Glomerular visceral epithelial cell (primary cell): ENCODE measurements around the gene SH3BGRL3.
"Not testable (repeated sequence)": the region's sequence is repeated elsewhere in the genome, so short reads cannot be mapped to it uniquely, and the experiment has no call there.

Source experiments
- DNase-seq: peaks from one replicate; pipeline ENCODE4 v3.0.0-alpha.2; 2016; ENCODE audit errors: extremely low spot score

Gene SH3BGRL3

DNA sequence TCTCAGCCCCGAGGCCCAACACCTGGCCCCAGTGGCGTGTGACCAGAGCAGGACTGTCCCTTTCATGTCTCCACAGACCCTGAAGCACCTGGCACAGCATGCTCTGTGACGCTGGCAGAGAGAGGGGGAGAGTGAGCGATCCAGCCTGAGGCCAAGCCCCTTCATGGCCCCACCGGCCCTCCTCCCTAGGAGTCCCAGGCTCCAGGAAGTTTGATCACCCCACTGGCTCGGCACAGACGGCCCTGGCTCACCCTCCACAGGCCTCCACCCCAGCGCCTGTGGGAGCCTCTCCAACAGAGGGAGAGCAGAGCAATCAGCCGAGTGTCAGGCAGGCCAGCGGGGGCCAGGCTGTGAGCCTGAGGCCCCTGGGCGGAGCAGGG is 11.0 kb downstream of the SH3BGRL3 start:
- DNase-seq: no peak

DNA sequence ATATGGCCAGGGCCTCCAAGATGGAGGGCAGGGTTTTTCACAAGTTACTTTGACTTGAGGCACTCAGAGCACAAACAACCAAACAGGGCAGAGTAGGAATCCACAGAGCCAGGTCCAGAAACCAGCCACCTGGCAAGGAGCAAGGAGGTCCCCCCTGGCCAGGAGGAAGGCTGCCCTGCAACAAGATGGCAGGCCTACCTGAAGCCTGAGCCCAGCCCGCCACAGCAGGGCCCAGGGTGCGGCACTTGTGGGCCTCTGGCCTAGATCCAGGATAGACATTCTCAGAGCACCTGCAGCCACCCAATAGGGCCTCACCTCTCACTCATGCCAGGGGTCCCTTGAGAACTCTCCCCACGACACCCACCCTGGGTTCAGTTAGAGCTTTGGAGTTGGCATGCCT is 11.5 kb downstream of the SH3BGRL3 start:
- no peak for DNase-seq

DNA sequence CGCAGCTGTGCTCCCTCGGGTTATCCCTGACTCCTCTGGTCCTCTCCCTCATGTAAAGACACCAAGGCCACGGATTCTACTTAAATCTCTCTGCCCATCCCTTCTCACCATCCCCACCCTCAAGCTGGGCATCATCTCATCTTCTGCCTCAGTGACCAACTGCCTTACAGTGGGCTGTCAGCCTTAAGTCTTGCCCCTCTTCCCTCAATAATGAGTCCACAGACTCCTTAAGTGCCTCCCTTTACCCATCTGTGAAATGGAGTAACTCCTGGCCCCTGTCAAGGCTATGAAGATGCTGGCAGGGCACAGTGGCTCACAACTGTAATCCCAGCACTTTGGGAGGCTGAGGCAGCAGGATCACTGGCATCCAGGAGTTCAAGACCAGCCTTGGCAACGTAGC is 12.1 kb downstream of the SH3BGRL3 start:
- no peak for DNase-seq

DNA sequence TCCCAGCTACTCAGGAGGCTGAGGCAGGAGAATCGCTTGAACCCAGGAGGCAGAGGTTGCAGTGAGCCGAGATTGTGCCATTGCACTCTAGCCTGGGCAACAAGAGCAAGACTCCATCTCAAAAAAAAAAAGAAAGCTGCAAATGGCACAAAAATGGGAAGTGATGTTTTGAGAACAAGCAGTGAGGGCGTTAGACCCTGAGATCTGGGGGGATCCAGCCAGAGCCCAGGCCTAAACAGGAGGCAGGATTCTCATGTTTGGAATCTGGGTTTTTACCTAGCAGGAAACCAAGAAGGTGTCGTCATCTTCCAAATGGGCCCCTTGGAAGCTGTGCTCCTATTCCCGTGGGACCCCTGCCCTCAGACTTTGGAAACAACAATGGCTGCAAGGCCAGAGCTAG is 12.8 kb downstream of the SH3BGRL3 start:
- not testable (repeated sequence) for DNase-seq

DNA sequence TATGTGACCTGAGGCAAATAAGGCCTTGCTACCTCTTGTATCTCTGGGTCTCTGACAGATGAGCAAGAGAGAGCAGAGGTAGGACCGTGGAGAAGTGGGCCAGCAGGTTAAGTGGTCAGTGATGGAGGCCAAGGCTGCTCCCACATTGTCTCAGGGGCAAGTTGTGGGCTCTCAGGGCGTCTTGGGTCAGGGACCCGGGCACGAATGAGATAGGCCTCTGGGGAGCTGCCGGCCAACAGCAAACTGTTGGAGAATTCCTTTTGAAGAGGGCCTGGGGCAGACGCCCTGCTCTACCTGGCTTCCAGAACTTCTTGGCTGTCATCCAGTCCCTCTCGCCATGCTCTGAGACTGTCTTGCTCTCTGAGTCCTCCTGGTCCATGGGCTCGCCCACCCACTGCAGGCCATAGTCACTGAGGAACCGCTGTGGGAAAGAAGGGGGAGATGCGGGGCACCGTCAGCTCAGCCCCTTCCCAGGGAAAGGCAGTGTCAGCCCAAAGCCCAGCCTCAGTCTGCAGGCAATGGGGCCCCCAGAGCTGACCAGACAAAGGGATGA is 14.1 kb downstream of the SH3BGRL3 start:
- DNase-seq: no peak

DNA sequence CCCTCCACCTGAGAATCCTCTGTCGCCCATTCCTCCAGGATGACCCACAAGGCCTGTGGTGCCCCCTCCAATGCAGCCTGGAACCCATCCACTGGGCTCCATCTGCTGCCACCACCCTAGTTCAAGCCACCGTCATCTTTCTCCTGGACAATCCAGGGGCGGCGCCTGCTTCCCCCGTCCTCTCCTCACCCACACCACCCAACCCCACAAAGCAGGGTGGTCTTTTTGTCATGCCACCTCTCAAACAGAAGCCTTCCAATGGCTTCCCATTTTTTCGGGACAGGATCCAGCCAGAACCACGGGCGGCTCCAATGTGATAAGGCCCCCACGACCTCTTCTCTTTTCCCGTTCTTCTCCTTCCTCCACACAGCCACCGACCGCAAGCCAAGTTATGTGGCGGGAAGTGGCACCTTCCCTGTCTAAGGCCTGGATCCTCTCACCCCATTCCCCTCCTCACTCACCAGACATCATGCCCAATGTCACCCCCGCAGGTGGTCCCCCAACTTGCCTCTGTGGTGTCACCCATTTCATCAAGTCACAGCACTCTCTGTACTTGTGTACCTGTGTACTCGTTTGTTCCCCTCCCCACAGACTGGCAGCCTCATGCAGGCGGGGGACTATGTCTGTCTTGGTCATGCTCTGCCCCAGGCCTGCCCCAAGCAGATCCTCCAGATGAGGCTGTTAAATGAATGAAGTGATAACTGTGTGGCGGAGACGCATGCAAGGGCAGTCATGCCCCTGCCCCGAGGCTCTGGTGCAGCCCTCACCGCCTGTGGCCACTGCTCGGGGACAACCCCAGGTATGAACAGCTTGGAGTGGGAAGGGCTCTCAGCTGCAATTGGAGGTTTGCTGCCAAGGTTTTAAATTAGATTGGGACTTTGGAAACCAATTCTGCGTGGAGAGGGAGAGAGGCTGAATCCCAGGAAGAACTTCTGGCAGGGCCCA is 15.6 kb downstream of the SH3BGRL3 start:
- no peak for DNase-seq

DNA sequence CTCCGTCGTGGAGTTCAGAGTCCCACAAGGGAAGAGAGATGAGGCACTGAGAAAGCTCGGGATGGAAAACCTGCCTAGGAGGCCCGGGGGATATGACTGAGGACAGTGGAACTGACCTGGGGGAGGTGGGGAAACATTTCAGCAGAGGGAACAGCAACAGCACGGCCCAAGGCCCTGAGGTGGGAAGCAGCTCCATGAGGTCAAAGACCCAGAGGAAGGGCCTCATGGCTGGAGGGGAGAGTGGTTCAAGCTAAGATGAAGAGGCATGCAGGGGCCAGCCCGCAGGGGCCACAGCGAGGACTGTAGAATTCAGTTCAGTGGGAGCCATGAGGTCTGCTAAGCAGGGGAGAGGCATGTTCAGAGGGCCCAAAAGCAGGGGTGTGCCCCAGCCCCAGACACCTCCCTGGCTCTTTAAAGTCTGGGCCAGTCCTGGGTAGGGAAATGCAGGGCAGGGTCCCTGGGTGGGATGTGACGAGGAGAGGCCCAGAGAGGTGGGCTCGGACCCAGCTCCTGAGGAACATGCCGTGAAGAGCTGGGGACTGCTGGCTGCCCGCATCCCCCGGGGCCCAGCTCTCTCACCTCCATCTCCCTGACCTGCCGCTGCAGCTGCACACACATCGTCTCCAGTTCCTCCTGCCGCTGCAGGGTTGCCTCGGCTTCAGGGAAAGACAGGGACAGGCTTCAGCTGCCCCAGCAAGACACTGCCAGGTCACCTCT is 16.6 kb downstream of the SH3BGRL3 start:
- DNase-seq: no peak

DNA sequence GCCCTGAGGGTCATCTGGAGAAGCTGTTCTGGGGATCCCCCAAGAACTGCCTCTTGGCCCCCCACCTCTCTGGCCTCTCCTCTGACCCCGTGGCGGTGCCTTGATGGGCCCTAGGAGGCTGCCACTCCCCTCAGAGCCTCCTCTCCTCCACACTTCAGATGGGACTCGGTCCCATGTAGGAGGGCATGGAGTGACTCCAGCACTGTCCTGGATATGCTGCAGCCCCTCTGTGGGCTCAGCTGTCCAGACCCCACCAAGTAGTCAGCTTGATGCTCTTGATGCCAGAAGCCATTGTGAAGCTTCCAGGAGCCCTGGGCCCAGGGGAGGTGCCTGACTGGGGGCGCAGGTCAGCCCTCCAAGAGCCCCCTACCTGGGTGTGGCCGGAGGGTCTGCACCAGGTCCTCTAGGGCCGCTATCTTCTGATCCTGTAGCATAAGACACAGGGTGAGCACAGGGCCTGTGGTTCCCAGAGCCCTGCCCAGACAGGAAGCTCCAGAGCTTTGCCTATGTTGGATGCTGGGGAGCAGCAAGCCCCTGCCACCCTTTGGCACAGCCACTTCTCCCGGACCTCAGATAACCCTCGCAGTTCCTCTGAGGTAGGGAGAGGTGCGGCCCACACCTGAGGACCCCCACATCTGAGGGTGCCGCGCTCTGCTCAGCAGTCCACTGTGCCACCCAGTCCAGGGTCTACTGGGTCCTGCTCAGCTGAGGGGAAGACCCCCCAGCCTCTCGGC is 17.3 kb downstream of the SH3BGRL3 start:
- DNase-seq: no peak

DNA sequence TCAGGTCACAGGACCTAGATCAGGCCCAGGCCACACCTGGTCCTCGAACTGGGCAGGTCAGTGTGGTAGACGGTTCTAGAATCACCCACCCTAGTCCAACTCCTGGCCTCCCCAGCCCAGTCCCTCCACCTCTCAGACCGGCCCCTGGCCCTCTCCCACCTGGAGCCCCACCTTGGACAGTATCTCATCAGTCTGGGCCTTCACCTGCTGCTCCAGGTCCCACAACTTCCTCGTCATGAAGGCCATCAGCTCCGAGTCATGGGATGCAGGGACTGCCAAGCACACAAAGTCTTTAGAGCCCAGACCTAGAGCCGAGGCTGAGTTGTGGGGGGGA is 17.9 kb downstream of the SH3BGRL3 start:
- no peak for DNase-seq

DNA sequence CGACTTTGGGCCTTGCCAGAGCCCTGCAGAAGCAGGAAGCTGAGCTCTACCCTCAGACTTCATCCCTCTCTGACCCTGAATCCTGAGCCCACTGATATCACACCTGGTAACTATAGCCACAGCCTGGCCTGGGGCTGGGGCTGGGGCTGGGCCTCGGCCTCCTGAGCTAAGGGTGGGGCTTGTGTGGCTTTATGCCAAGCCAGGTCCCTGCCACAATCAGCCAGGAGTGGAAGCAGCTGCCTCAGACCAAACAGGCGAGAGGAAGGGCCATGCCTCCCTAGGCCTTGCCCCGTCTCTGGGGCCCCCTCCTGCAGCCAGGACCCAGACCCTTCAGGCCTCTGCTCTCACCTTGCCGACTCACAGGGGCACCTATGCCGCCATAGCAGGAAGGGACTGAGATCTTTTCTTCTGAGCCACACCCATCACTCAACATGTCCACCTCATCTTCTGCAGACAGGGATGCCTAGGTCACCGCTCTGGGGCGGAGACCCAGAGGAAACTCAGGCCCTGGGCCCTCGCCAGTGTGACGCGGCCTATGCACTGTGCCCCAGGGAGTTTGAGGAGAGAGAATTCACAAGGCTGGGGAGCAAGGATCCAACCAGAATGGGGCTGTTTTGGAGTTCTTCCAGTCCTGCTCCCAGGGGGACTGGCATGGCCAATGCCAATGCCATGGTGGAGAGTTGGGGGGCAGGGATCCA is 20.8 kb downstream of the SH3BGRL3 start:
- DNase-seq: no peak

DNA sequence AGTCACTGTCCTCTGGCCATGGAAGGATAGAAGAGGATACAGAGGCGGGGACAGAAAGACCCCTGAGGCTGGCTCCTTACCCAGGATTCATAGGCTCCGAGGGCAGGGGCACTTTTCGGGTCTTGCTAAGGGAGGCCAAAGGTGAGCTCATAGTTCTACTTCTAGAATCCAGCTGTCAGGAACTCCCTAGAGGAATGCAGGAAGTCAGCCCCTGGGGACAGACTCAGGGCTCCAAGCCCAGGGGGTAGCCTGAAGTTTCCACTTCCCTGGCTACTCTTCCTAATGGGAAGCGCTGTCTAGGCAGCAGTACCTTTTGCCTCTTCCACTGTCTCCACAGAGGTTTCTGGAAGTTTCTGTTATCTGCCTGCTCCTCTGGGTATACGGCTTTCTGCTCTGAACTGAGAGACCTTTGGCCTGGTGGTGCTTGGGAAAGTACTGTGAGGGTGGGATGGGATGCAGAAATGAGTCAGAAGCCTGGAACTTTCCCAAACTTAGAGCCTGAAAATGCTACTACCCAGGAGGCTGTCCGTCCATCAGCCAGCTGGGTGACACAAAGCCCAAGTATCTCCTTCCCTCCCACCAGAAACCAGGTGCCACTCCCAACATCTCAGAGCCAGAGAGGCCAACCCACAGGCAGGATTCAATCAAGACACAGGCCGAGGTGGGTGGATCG is 23.0 kb downstream of the SH3BGRL3 start:
- peak; percentile 72 for DNase-seq

DNA sequence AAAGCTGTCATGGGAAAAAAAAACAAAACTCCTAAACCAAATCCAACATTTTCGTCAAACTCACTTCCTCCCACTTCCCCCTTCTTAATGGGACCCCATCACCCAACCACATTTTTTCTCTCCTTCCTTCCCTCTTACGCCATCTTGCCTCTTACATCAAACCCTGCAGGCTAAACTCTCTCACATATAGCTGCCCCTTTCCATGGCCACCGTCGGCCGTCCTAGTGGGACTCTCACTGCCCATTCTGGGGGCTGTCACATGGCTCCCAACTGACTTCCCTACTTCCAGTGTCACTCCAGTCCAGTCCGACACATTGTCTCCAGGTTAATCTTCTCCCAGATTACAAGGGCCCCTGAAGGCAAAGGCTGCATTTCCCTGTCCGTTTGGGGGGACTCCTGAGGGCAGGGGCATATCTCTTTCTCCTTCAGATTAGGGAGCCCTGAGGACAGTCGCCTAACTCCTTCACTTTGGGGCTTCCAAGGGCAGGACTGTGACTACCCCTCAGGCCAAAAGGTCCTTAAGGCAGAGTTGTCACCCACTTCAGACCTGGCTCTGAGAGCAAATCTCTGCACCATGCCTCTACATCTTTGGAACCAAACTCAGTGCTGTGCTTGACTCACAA is 25.9 kb downstream of the SH3BGRL3 start:
- DNase-seq: no peak

DNA sequence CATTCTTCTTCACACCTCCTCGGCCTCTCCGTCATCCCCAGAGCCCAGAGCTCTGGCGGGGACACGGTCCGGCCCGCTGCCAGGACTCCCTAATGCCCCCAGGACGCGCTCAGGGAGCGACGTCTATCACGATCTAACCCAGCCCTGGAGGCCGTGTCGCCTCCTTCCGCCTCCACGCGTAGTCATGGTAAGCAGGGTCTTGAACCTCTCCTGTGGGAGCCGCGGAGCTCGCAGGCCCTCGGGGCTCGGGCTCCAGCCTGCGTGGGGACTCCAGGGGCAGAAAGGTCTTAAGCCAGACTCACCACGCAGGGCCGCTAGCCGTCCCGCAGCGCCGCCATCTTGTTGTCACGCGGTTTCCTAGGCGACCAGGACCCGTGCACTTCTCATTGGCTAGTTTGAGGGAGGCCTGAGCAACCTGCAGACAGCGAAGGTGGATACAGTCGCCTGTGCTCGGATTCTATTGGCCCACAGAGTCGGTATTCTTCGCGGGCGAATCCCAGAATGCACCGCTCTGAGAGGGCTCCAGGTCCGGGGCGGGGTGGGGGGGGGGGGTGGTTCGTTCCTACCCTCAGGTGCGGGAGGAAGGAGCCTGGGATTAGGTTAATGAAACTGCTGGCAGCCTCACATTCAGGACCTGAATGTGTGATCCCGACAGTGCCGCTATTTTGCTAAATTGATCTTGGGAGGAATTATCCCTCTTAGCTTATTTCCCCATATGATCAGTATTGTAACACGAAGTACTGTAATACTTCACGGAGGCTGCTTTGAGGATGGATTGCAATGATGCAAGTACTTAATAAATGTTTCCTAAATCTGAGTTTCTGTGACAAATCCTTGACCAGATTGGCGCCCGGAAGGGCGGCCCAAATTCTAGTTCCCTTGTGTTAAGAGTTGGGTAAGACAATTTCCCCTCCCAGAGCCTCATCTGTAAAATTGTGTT is 26.7 kb downstream of the SH3BGRL3 start, which contains the start of gene UBXN11:
UBXN11 (minus strand) TSS at position 347 of the 940 bp plus-strand sequence. CDS start 3,753 bp downstream, outside the sequence.
- DNase-seq: peak; percentile 96

DNA sequence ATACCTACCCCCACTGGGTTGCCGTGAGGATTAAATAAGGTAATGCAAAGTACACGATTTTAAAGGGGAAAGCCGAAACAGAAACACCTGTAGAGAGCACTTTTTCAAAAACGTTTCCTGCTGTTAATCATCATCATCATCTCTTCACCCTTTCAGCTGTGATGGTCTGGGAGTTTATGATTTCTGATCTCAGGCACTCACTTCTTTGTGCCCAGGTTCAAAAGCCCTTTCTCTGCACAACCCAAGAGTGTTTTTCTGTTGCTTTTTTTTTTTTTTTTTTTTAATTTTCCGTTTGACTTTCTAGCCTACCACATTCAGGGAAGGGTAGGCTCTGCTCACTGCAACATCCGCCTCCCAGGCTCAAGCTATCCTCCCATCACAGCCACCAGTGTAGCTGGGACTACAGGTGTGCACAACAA is 27.5 kb downstream of the SH3BGRL3 start:
- no peak for DNase-seq

DNA sequence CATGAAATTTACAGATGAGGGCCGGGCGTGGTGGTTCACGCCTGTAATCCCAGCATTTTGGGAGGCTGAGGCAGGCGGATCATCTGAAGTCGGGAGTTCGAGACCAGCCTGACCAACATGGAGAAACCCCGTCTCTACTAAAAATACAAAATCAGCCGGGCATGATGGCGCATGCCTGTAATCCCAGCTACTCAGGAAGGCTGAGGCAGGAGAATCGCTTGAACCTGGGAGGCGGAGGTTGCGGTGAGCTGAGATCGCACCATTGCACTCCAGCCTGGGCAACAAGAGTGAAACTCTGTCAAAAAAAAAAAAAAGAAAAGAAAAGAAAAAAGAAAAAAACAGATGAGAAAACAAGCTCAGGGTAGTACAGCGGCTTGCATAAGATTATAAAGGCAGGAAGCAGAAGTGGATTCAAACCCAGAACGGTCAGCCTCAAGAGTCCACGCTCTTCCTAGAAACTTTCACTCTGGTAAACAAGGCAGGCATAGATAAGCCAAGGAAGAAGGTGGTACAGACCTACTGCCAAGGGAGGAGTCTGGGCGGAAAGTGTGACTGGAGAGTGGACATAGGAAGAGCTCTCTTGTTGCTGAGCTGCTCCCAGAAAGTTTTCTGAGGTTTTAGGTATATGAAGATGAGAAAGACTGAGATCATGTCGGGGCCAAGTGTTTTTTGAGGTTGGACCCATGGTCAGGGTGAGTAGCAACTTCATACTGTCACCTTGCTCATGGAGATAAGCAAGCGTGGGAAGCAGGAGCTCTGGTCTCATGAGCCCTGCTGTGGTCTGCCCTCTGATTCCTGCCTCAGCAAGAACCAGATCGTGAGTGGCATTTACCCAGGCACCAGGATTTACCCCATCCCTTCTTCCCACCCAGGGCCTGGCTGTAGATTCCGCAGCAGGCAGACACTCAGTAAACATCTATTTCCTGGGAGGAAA is 28.3 kb downstream of the SH3BGRL3 start:
- DNase-seq: not testable (repeated sequence)

DNA sequence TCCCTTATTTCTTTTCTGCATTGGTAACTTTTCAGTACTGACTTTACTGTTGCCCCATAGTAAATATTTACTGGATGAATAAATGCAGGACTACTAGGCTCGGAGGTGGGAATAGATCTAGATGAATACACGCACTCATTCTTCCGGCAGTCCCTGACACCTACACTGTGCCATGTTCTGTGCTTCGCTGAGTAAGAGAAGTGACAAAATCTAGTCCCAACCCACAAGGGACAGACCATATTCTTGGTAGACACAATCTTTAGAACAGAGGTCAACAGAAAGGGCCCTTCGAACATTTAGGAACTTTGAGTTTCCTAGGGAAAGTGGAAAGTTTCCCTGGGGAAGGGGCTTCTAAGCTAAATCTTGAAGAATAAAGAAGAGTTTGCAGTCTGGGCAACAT is 34.6 kb downstream of the SH3BGRL3 start:
- DNase-seq: no peak

DNA sequence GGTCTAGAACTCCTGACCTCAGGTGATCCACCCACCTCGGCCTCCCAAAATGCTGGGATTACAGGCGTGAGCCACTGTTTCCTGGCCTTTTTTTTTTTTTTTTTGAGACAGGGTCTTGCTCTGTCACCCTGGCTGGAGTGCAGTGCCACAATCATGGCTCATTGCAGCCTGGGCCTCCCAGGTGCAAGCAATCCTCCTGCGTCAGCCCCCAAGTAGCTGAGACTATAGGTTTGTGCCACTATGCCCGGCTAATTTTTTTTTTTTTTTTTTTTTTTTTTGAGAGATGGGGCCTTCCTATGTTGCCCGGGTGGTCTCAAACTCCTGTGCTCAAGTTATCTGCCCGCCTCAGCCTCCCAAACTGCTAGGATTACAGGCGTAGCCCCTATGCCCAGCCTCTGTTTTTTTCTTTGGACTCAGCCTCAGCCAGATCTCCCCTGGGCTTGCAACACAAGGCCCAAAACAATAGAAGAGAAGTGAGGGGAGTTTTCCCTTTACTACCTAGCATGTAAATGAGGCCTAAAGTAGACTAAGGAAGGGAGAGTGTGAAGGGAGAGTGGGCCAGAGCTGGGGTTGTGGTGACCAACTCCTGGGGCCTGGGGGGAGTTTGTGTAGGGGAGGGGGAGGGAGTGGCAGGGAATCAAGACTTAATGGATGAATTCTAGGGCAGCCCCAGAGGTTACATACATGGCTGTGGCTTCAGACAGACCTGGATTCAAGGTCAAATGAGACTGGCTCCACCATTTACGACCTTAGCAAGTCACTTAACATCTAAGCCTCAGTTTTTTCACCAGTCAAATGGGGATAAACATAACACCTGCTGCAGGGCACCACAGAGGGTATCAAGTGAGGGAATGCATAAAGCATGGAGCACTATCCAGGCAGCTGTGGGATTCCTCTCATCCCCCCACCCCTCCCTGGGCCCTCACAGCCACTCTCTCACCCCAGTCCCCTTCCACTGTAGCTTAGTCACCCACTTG is 36.3 kb downstream of the SH3BGRL3 start:
- no peak for DNase-seq
